Caco-2 (cell line): ENCODE data around the gene MYO19. TPM values are rescaled to one million over a fixed set of nuclear protein-coding genes. Genes with fewer than 3 reads are reported as not detected.

Source experiments
- BruUV-seq: library from RNA; stranded (reverse); fragments of 400-500 nt; replicated peaks from 2 replicates; lab custom pipeline; 2021; lab: Mats Ljungman, UMichigan
- CTCF ChIA-PET: fragments of 300-600 bp; sonication (Branson Sonifier 250); formaldehyde crosslinking; loops from one replicate; lab custom pipeline; 2022; ENCODE audit warnings: antibody characterized with exemption; lab: Charles Lee
- POLR2A ChIA-PET: fragments of 300-600 bp; sonication (Branson Sonifier 250); formaldehyde crosslinking; loops from one replicate; lab custom pipeline; 2022; ENCODE audit warnings: antibody characterized with exemption; lab: Charles Lee
- DNase-seq, 2 experiments: peaks; one replicate each; pipeline versions ENCODE4 v3.0.0 to v3.0.0-alpha.2; 2020 to 2022
- H3K27me3 ChIP-seq: replicated peaks from 2 replicates; pipeline ENCODE4 v1.6.0; 2011; ENCODE audit warnings: low read length; ENCODE audit not compliant: control insufficient read depth, insufficient read depth
- H3K36me3 ChIP-seq: 2 replicates; pipeline ENCODE4 v1.5.1; 2011; ENCODE audit warnings: low read length; ENCODE audit not compliant: control insufficient read depth, insufficient read depth
- H3K4me1 ChIP-seq: fragments of 250-450 bp; sonication (Bioruptor Pico); 2 replicates; pipeline ENCODE4 v1.5.1; 2020; ENCODE audit warnings: mild to moderate bottlenecking
- H3K4me3 ChIP-seq: 2 replicates; pipeline ENCODE4 v1.5.1; 2011; ENCODE audit warnings: low read depth, mild to moderate bottlenecking, control low read depth, low read length
- H3K9me3 ChIP-seq: fragments of 250-450 bp; sonication (Bioruptor Pico); 2 replicates; pipeline ENCODE4 v1.5.1; 2020; ENCODE audit warnings: mild to moderate bottlenecking, moderate library complexity
- H3K27ac Mint-ChIP-seq: one replicate; pipeline ENCODE4 v1.8.0; 2022; ENCODE audit warnings: mixed read lengths; ENCODE audit not compliant: unreplicated experiment
- H3K27me3 Mint-ChIP-seq: one replicate; pipeline ENCODE4 v1.8.0; 2022; ENCODE audit warnings: mixed read lengths; ENCODE audit not compliant: insufficient read depth, unreplicated experiment
- H3K36me3 Mint-ChIP-seq: one replicate; pipeline ENCODE4 v1.8.0; 2022; ENCODE audit warnings: mild to moderate bottlenecking, mixed read lengths; ENCODE audit not compliant: insufficient read depth, unreplicated experiment
- H3K4me1 Mint-ChIP-seq: one replicate; pipeline ENCODE4 v1.8.0; 2022; ENCODE audit warnings: low read depth, mixed read lengths; ENCODE audit not compliant: unreplicated experiment
- H3K4me3 Mint-ChIP-seq: one replicate; pipeline ENCODE4 v1.8.0; 2022; ENCODE audit warnings: mild to moderate bottlenecking, moderate library complexity, mixed read lengths; ENCODE audit not compliant: unreplicated experiment
- H3K9me3 Mint-ChIP-seq: one replicate; pipeline ENCODE4 v1.8.0; 2022; ENCODE audit warnings: mixed read lengths; ENCODE audit not compliant: unreplicated experiment
- intact Hi-C: fragments of 100-400 bp; cut with micrococcal nuclease; formaldehyde crosslinking; loops from one replicate; pipeline ENCODE4 v1.10.0; 2022; ENCODE audit not compliant: unreplicated experiment
- total RNA-seq: library from RNA; stranded (reverse); gene quantifications from 2 replicates; pipeline ENCODE4 v1.2.3, GENCODE V29; 2022
- TF ChIP-seq, protein P1 (sequence below), 2 experiments: fragments of 200-600 bp in 1 of 2; IDR thresholded peaks; 1 replicate in 1 of 2; 2 replicates in 1 of 2; pipeline versions ENCODE4 v1.5.1 to v1.8.0; 2011 to 2022; ENCODE audit warnings: antibody characterized with exemption in 1 of 2, control low read depth in 1 of 2, inconsistent platforms in 1 of 2, low read depth in 1 of 2, low read length in 1 of 2, mild to moderate bottlenecking in 1 of 2, moderate library complexity in 1 of 2; ENCODE audit not compliant: insufficient read depth in 1 of 2, severe bottlenecking in 1 of 2, unreplicated experiment in 1 of 2

MYO19 gene
- total RNA-seq, 1 experiment from 2014 or later, result 153 TPM

DNA sequence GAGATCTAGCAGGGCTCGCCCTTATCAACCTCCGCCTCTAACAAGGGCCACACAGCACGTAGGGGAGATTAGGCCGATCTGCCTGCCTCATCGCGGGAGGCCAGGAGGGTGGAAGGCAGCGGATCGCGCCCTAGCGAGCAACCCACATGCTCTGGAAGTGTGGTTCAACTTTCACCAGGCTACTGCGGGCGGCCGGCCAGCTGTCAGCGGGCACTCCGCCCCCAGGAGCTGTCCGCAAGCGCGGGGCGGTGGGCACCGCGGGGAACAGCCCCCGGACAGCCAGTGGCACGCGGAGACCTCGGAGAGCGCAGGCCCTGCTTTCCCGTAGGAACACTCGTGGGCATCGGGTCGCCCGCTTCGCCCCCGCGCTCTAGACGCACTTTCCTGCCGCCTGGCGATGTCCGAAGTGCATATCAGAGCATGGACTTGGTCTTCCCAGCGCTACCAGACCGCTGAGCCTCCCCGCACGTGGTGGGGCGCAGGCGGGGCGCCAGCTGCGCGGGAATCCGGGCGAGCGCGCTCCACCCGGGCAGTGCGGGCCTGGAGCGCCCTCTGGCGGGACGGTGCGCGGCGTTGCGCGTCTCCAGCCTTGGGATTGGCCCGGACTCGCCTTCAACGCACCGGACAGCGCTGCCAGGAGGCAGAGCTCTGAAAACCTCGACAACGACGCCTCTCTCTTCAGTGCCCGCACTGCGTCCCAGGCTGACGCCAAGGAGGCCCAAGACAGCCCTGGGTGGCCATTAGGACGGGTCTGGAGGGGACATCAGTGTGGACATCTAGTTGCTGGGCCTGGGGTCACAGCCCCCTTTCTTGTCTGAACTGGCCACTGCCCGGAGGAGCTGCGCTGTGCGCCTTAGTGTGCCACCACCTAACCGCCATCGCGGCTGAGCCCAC, 51.8 kb downstream of the MYO19 start:
- Histone ChIP-seq H3K36me3 (no peaks in the 10 kb centered on the region), H3K4me3 (peak overlapping the region; percentile 34), H3K9me3 (no peaks in the 10 kb centered on the region), H3K27me3 (no peaks in the 10 kb centered on the region; the same call in 1 of the 2 replicates), H3K4me1 (peaks cover 6% of the 10 kb centered on the region)
- Mint-ChIP-seq H3K4me1 (no peaks in the 10 kb centered on the region), H3K9me3 (no peaks in the 10 kb centered on the region), H3K27ac (no peak overlapping the region), H3K27me3 (peaks cover 22% of the 10 kb centered on the region), H3K4me3 (peak overlapping the region; percentile 68), H3K36me3 (peaks cover 6% of the 10 kb centered on the region)
- TF ChIP-seq, protein P1, sequence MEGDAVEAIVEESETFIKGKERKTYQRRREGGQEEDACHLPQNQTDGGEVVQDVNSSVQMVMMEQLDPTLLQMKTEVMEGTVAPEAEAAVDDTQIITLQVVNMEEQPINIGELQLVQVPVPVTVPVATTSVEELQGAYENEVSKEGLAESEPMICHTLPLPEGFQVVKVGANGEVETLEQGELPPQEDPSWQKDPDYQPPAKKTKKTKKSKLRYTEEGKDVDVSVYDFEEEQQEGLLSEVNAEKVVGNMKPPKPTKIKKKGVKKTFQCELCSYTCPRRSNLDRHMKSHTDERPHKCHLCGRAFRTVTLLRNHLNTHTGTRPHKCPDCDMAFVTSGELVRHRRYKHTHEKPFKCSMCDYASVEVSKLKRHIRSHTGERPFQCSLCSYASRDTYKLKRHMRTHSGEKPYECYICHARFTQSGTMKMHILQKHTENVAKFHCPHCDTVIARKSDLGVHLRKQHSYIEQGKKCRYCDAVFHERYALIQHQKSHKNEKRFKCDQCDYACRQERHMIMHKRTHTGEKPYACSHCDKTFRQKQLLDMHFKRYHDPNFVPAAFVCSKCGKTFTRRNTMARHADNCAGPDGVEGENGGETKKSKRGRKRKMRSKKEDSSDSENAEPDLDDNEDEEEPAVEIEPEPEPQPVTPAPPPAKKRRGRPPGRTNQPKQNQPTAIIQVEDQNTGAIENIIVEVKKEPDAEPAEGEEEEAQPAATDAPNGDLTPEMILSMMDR (IDR thresholded peaks at IDR 0.05; ENCODE audit: insufficient read depth in 1 of 2, low read depth in 1 of 2, low read length in 1 of 2, severe bottlenecking in 1 of 2, unreplicated experiment in 1 of 2), result peak; percentile 87 to 96
- POLR2A ChIA-PET, result interaction anchor here (0.5 to 1.1 kb wide), 4 partner anchors 11 to 559 kb away, joined by 3 to 8 read pairs (median 3); no protein-coding TSS in a partner anchor
- no TSS peak for BruUV-seq
- intact Hi-C loops, result no loop called here
- peak; percentile 81 to 94 for DNase-seq
- CTCF ChIA-PET, result interaction anchor here (0.5 to 1.6 kb wide), 9 partner anchors 8 to 513 kb away, joined by 3 to 12 read pairs (median 4); partner anchors contain the start of genes AATF, CCL4L2, MYO19 and PIGW

DNA sequence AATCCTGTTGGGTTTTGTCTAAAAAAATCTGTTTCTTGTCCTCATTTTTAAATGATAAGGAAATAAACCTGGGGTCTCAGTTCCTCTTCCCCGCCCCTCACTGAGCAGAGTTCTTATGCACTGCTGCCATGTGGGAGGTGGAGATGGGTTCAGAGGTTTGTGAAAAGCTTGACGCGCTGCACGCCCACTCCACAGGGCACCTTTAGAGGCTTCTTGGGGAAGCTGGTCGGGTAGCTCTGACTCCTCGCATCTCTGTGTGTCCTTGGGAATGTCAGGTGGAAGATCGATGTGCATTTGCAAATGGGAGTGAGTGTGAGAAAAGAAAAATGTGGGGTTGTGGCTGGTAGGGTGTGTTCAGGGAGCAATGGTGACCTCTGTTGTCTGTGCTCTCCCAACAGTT, 52.8 kb downstream of the MYO19 start:
- intact Hi-C loops, result no loop called here
- H3K27ac Mint-ChIP-seq, result no peak overlapping the region

GRCh38 chr17:36475346-36475970, 59.2 kb downstream of the MYO19 start:
- H3K36me3 Mint-ChIP-seq, result no peaks in the 10 kb centered on the region
- TF ChIP-seq, protein P1 (IDR thresholded peaks at IDR 0.05; ENCODE audit: insufficient read depth in 1 of 2, low read depth in 1 of 2, low read length in 1 of 2, severe bottlenecking in 1 of 2, unreplicated experiment in 1 of 2), result no peak
- no peaks in the 10 kb centered on the region for H3K4me1 Mint-ChIP-seq
- Histone ChIP-seq H3K4me3 (no peak overlapping the region), H3K4me1 (no peaks in the 10 kb centered on the region), H3K9me3 (no peaks in the 10 kb centered on the region), H3K36me3 (no peaks in the 10 kb centered on the region), H3K27me3 (no peaks in the 10 kb centered on the region)
- BruUV-seq, result no TSS peak
- POLR2A ChIA-PET, result no interaction called here
- no peak for DNase-seq
- H3K27ac Mint-ChIP-seq, result no peak overlapping the region
- intact Hi-C loops, result no loop called here
- H3K27me3 Mint-ChIP-seq, result peaks cover 14% of the 10 kb centered on the region
- no peaks in the 10 kb centered on the region for H3K9me3 Mint-ChIP-seq
- CTCF ChIA-PET, result no interaction called here
- H3K4me3 Mint-ChIP-seq, result no peak overlapping the region

More for the DNA sequence above, 52.8 kb downstream of the MYO19 start:
- no TSS peak for BruUV-seq
- peak overlapping the region; percentile 68 for H3K4me3 Mint-ChIP-seq
- Histone ChIP-seq H3K27me3 (no peaks in the 10 kb centered on the region; the same call in 1 of the 2 replicates), H3K9me3 (no peaks in the 10 kb centered on the region), H3K36me3 (no peaks in the 10 kb centered on the region), H3K4me3 (no peak overlapping the region), H3K4me1 (peaks cover 6% of the 10 kb centered on the region)
- peaks cover 6% of the 10 kb centered on the region for H3K36me3 Mint-ChIP-seq
- TF ChIP-seq, protein P1 (IDR thresholded peaks at IDR 0.05; ENCODE audit: insufficient read depth in 1 of 2, low read depth in 1 of 2, low read length in 1 of 2, severe bottlenecking in 1 of 2, unreplicated experiment in 1 of 2), result no peak
- H3K9me3 Mint-ChIP-seq, result no peaks in the 10 kb centered on the region
- DNase-seq, result no peak
- H3K4me1 Mint-ChIP-seq, result no peaks in the 10 kb centered on the region
- ChIA-PET POLR2A (no interaction called here), CTCF (interaction anchor here (1.6 kb wide), 1 partner anchor 17 kb away, joined by 3 read pairs; no protein-coding TSS in a partner anchor)
- H3K27me3 Mint-ChIP-seq, result peaks cover 22% of the 10 kb centered on the region
